ENCODE results near the gene XAGE3.
"Not testable (repeated sequence)": the region's sequence is repeated elsewhere in the genome, so short reads cannot be mapped to it uniquely, and the experiment has no call there.

GRCh38 chrX:52907900-52908299, 40.0 kb upstream of the XAGE3 start:
- not testable (repeated sequence) for TF ChIP-seq CTCF, POLR2A (IDR thresholded peaks at IDR 0.05)

Data from uterus (tissue), 2 donors.